ENCODE data around the gene PNPLA3. TPM values are rescaled to one million over a fixed set of nuclear protein-coding genes. Genes with fewer than 3 reads are reported as not detected.

PNPLA3 gene
- polyA plus RNA-seq, 4 donors = 0.94 to 1.8 (median 1.5) TPM

- DNase-seq (ENCODE audit: low read depth in 4 of 4, low spot score in 3 of 4) = no peak
These were observed 64.7 kb downstream of the PNPLA3 start for GRCh38 chr22:43988116-43988820.

- DNase-seq (ENCODE audit: low read depth in 4 of 4, low spot score in 3 of 4) = no peak
These were observed 65.4 kb downstream of the PNPLA3 start for GRCh38 chr22:43988960-43989359.

GRCh38 chr22:43990044-43990443, 66.4 kb downstream of the PNPLA3 start:
- no peak for DNase-seq (ENCODE audit: low read depth in 4 of 4, low spot score in 3 of 4)

GRCh38 chr22:43991316-43992020, 67.9 kb downstream of the PNPLA3 start:
- no peak for DNase-seq (ENCODE audit: low read depth in 4 of 4, low spot score in 3 of 4)

GRCh38 chr22:43992331-43992821, 68.8 kb downstream of the PNPLA3 start:
- no peak for DNase-seq (ENCODE audit: low read depth in 4 of 4, low spot score in 3 of 4)

GRCh38 chr22:43993072-43993760, 69.6 kb downstream of the PNPLA3 start:
- DNase-seq (ENCODE audit: low read depth in 4 of 4, low spot score in 3 of 4) = no peak

GRCh38 chr22:43994006-43994405, 70.4 kb downstream of the PNPLA3 start:
- no peak for DNase-seq (ENCODE audit: low read depth in 4 of 4, low spot score in 3 of 4)

GRCh38 chr22:43994416-43994815, 70.8 kb downstream of the PNPLA3 start:
- no peak for DNase-seq (ENCODE audit: low read depth in 4 of 4, low spot score in 3 of 4)

- no peak for DNase-seq (ENCODE audit: low read depth in 4 of 4, low spot score in 3 of 4)
These were observed 71.6 kb downstream of the PNPLA3 start for GRCh38 chr22:43995057-43995685.

- DNase-seq (ENCODE audit: low read depth in 4 of 4, low spot score in 3 of 4) = no peak
These were observed 72.2 kb downstream of the PNPLA3 start for GRCh38 chr22:43995798-43996169.

- no peak for DNase-seq (ENCODE audit: low read depth in 4 of 4, low spot score in 3 of 4)
These were observed 72.8 kb downstream of the PNPLA3 start for GRCh38 chr22:43996170-43996980.

- DNase-seq (ENCODE audit: low read depth in 4 of 4, low spot score in 3 of 4) = no peak
These were observed 73.3 kb downstream of the PNPLA3 start for GRCh38 chr22:43996981-43997265.

Other genes with a start within 250 kb of the PNPLA3 start
- gene EFCAB6, start 111.5 kb upstream of the PNPLA3 start, polyA plus RNA-seq (ENCODE audit: insufficient read length in 4 of 4) = 1 to 10 TPM; 1.4 to 5.7 (median 4.8) TPM
- gene SULT4A1, start 61.3 kb upstream of the PNPLA3 start, polyA plus RNA-seq (ENCODE audit: insufficient read length in 4 of 4) = 1 to 10 TPM; 2.5 to 4.1 (median 3.6) TPM
- not detected for gene PNPLA5, start 31.8 kb upstream of the PNPLA3 start, polyA plus RNA-seq (ENCODE audit: insufficient read length in 4 of 4)
- gene SAMM50, start 31.6 kb downstream of the PNPLA3 start, polyA plus RNA-seq (ENCODE audit: insufficient read length in 4 of 4) = 10 to 100 TPM; 46.3 to 68.2 (median 64.6) TPM
- 10 to 100 TPM; 14.6 to 24.2 (median 20.2) TPM for gene PARVB, start 100.5 kb downstream of the PNPLA3 start, polyA plus RNA-seq (ENCODE audit: insufficient read length in 4 of 4)

Data from left renal pelvis (tissue), 4 donors.